CD4-positive, CD25-positive, alpha-beta regulatory T cell (primary cell): ENCODE results near the gene SPACA1. TPM values are rescaled to one million over a fixed set of nuclear protein-coding genes. Genes with fewer than 3 reads are reported as not detected.

Experiments
- ATAC-seq, 2 donors: fragments of 150-1000 bp; cut with Tn5 transposase; one replicate each; pipeline ENCODE4 v1.10.0; 2021; ENCODE audit warnings: low read depth in 2 of 2, moderate number of reproducible peaks in 2 of 2, moderate library complexity in 1 of 2
- DNase-seq, 3 donors: peaks; one replicate each; pipeline versions ENCODE4 v3.0.0 to v3.0.0-alpha.2; 2012 to 2022; ENCODE audit warnings: mixed read lengths in 1 of 3
- H3K27ac ChIP-seq: one replicate; pipeline ENCODE4 v1.7.0; 2013; ENCODE audit warnings: mild to moderate bottlenecking, low read length; ENCODE audit not compliant: insufficient read depth, poor library complexity, severe bottlenecking
- H3K27me3 ChIP-seq: one replicate; pipeline ENCODE4 v1.7.0; 2013; ENCODE audit warnings: low read length; ENCODE audit not compliant: control insufficient read depth, insufficient read depth
- H3K36me3 ChIP-seq: one replicate; pipeline ENCODE4 v1.7.0; 2013; ENCODE audit warnings: mild to moderate bottlenecking, low read length, moderate library complexity; ENCODE audit not compliant: control insufficient read depth, insufficient read depth
- H3K4me1 ChIP-seq: 2 replicates; pipeline ENCODE4 v1.7.0; 2013; ENCODE audit warnings: mild to moderate bottlenecking, low read length; ENCODE audit not compliant: insufficient read depth, control insufficient read depth, poor library complexity, severe bottlenecking
- H3K4me3 ChIP-seq: one replicate; pipeline ENCODE4 v1.7.0; 2013; ENCODE audit warnings: low read depth, mild to moderate bottlenecking, low read length, moderate library complexity
- H3K9me3 ChIP-seq, 2 experiments: 1 replicate in 1 of 2; 2 replicates in 1 of 2; pipeline ENCODE4 v1.7.0; 2013; ENCODE audit warnings: low read length in 2 of 2, mild to moderate bottlenecking in 1 of 2, moderate library complexity in 1 of 2; ENCODE audit not compliant: control insufficient read depth in 2 of 2
- H3K27ac Mint-ChIP-seq, 3 donors: one replicate each; pipeline ENCODE4 v1.8.0; 2020 to 2022; ENCODE audit warnings: mild to moderate bottlenecking in 3 of 3, mixed read lengths in 3 of 3, moderate library complexity in 2 of 3
- H3K27me3 Mint-ChIP-seq: one replicate; pipeline ENCODE4 v1.8.0; 2022; ENCODE audit warnings: mild to moderate bottlenecking, mixed read lengths
- H3K36me3 Mint-ChIP-seq: one replicate; pipeline ENCODE4 v1.8.0; 2020; ENCODE audit warnings: mixed read lengths
- H3K4me1 Mint-ChIP-seq, 4 donors: one replicate each; pipeline ENCODE4 v1.8.0; 2020 to 2022; ENCODE audit warnings: mixed read lengths in 4 of 4, mild to moderate bottlenecking in 1 of 4
- H3K4me3 Mint-ChIP-seq, 4 donors: one replicate each; pipeline ENCODE4 v1.8.0; 2020 to 2022; ENCODE audit warnings: mild to moderate bottlenecking in 4 of 4, mixed read lengths in 4 of 4, moderate library complexity in 3 of 4
- H3K9me3 Mint-ChIP-seq, 7 donors: one replicate each; pipeline ENCODE4 v1.8.0; 2020 to 2022; ENCODE audit warnings: mixed read lengths in 7 of 7, mild to moderate bottlenecking in 3 of 7, moderate library complexity in 2 of 7
- polyA plus RNA-seq, 4 donors: library from polyadenylated mRNA; unstranded; fragments of 300-500 nt; fragmentation: Illumina TruSeq; gene quantifications; one replicate each; pipeline ENCODE4 v1.2.3, GENCODE V29; 2021
- total RNA-seq: library from RNA; stranded (reverse); gene quantifications from one replicate; pipeline ENCODE4 v1.2.3, GENCODE V29; 2022

SPACA1 gene
- total and polyA plus RNA-seq, 5 donors from 2014 or later, result not detected

DNA sequence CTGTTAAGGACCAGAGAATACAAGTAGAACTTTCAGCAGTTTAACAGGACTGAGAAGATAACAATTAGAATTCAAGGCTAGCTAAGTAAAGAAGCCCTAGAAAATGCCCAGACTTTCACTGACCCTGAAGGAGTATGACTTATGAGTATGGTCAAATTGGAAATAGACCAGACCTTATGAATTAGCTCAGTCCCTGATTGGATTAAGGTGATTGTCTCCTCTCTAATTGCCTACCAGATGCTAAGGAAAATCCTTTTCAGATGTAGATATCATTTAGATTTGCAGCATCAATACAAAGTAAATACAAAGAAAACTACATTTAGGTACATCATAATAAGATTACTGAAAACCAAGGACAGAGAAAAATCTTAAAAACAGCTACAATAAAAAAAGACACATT is 59.6 kb downstream of the SPACA1 start:
- ATAC-seq (no peak), DNase-seq (no peak)
- H3K4me3 ChIP-seq, result no peak overlapping the region
- Mint-ChIP-seq H3K27me3 (peaks cover 4% of the 10 kb centered on the region), H3K9me3 (peaks cover 0 to 6% (median 0%) of the 10 kb centered on the region in 7 donors), H3K4me1 (no peaks in the 10 kb centered on the region), H3K36me3 (no peaks in the 10 kb centered on the region), H3K4me3 (no peak overlapping the region), H3K27ac (no peak overlapping the region)
- H3K9me3 ChIP-seq, result no peaks in the 10 kb centered on the region
- no peaks in the 10 kb centered on the region for H3K27me3 ChIP-seq
- H3K4me1 ChIP-seq, result no peaks in the 10 kb centered on the region
- H3K36me3 ChIP-seq, result no peaks in the 10 kb centered on the region
- H3K27ac ChIP-seq, result no peak overlapping the region

DNA sequence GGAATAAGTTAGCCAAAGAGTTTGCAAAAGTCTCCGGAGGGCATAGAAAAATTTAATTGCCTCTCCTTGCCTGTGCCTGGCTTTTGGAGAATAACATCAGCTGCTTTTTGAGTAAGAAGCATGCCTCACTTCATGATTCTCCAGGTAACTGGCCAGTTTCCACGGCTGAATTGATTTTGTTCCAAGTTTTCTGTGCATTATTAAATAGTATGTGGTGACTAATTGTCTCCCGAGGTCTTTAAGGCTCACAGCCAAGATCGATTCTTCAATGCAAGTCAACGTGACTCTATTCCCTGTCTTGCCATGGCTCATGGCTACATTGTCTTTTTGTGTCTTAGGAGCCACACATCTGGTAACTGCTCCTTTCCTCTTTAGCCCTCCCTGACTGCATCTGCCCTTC is 64.3 kb downstream of the SPACA1 start:
- Histone ChIP-seq H3K9me3 (no peaks in the 10 kb centered on the region), H3K27ac (no peak overlapping the region), H3K36me3 (no peaks in the 10 kb centered on the region), H3K4me1 (no peaks in the 10 kb centered on the region), H3K27me3 (no peaks in the 10 kb centered on the region), H3K4me3 (no peak overlapping the region)
- Mint-ChIP-seq H3K27me3 (peaks cover 10% of the 10 kb centered on the region), H3K27ac (no peak overlapping the region), H3K36me3 (no peaks in the 10 kb centered on the region), H3K4me3 (no peak overlapping the region), H3K4me1 (no peaks in the 10 kb centered on the region), H3K9me3 (peaks cover 0 to 7% (median 0%) of the 10 kb centered on the region in 7 donors)
- DNase-seq, result no peak
- no peak for ATAC-seq

DNA sequence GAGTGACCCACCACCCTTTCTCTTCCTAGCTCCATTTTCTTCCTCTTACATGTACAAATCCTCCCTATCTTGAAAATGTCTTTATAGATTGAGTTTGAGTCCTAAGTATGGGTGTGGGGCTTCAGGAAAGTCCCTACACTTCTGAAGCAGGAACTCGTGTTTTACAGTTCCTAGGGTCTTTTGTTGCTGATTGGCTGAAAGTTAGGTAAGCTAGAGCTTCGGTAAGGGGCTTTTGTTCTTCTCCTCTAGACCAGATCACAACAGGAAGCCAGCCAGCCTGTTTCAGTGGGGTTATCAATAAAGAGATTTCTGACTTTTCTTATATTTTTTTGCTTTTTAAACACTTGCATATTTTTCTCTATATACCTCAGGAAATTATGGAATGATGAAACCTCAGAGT is 67.2 kb downstream of the SPACA1 start:
- ATAC-seq (no peak), DNase-seq (no peak)
- Mint-ChIP-seq H3K4me1 (no peaks in the 10 kb centered on the region), H3K9me3 (peaks cover 0 to 7% (median 0%) of the 10 kb centered on the region in 7 donors), H3K27ac (no peak overlapping the region), H3K36me3 (no peaks in the 10 kb centered on the region), H3K27me3 (peaks cover 15% of the 10 kb centered on the region), H3K4me3 (no peak overlapping the region)
- Histone ChIP-seq H3K9me3 (no peaks in the 10 kb centered on the region), H3K27me3 (no peaks in the 10 kb centered on the region), H3K4me3 (no peak overlapping the region), H3K36me3 (no peaks in the 10 kb centered on the region), H3K27ac (no peak overlapping the region), H3K4me1 (no peaks in the 10 kb centered on the region)

DNA sequence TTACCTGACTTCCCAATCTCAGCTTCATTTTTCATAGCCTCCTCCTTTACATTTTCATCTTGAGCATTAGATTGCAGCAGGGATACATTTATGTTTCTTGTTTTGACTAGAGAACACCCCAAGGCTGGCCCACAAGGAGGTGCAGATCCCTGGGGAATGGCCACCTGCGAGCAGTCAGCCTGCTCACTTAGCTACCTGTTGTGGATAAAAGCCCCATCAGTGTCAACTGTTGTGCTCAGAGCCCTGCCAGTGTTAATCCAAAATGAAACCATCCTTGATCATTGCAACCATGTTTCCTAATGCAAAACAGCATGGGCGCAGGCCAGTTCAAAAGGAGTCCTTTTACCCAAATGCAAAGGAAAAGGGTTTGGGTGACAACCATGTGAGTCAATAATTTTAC is 67.7 kb downstream of the SPACA1 start:
- no peak for ATAC-seq

DNA sequence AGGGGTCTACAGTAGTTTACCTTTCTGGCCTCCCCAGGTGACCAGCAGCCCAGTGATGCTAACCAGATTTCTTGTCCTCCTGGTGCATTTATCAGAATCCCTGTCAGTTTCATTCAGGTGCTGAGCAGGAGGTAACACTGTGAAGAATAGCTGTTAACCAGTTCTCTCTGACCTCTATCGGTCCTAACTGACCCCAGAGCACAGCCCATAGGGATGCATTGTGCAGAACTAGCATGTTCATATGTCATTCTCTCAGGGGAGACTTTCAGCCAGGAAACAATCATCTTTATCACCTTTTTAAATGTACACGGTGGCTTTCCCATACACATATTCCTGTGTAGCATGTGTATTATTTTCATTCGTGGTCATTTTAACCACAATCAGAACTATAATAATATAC is 68.6 kb downstream of the SPACA1 start:
- no peak overlapping the region for H3K4me3 Mint-ChIP-seq
- peaks cover 0 to 7% (median 0%) of the 10 kb centered on the region in 7 donors for H3K9me3 Mint-ChIP-seq
- H3K27ac Mint-ChIP-seq, result no peak overlapping the region
- no peak overlapping the region for H3K4me3 ChIP-seq
- H3K27ac ChIP-seq, result no peak overlapping the region
- H3K4me1 ChIP-seq, result no peaks in the 10 kb centered on the region
- H3K4me1 Mint-ChIP-seq, result no peaks in the 10 kb centered on the region
- no peaks in the 10 kb centered on the region for H3K36me3 Mint-ChIP-seq
- H3K9me3 ChIP-seq, result no peaks in the 10 kb centered on the region
- no peak for DNase-seq
- peaks cover 15% of the 10 kb centered on the region for H3K27me3 Mint-ChIP-seq
- H3K27me3 ChIP-seq, result no peaks in the 10 kb centered on the region
- no peak for ATAC-seq
- no peaks in the 10 kb centered on the region for H3K36me3 ChIP-seq

More for the DNA sequence above, 67.7 kb downstream of the SPACA1 start:
- Mint-ChIP-seq H3K9me3 (peaks cover 0 to 7% (median 0%) of the 10 kb centered on the region in 7 donors), H3K27ac (no peak overlapping the region), H3K36me3 (no peaks in the 10 kb centered on the region), H3K27me3 (peaks cover 15% of the 10 kb centered on the region), H3K4me3 (no peak overlapping the region), H3K4me1 (no peaks in the 10 kb centered on the region)
- Histone ChIP-seq H3K27ac (no peak overlapping the region), H3K9me3 (no peaks in the 10 kb centered on the region), H3K27me3 (no peaks in the 10 kb centered on the region), H3K4me3 (no peak overlapping the region), H3K4me1 (no peaks in the 10 kb centered on the region), H3K36me3 (no peaks in the 10 kb centered on the region)
- no peak for DNase-seq

Other genes with a start within 250 kb of the SPACA1 start
- gene CNR1, start 118.5 kb downstream of the SPACA1 start, total RNA-seq, result not detected
- gene CNR1, start 118.5 kb downstream of the SPACA1 start, polyA plus RNA-seq, result not detected